Anterior cingulate cortex (tissue), 58 donors: ENCODE measurements around the gene FZD10.

Source experiments
- DNase-seq, 58 donors: peaks; one replicate each; lab custom pipeline; 2025; lab: John Stamatoyannopoulos, UW

FZD10 gene

DNA sequence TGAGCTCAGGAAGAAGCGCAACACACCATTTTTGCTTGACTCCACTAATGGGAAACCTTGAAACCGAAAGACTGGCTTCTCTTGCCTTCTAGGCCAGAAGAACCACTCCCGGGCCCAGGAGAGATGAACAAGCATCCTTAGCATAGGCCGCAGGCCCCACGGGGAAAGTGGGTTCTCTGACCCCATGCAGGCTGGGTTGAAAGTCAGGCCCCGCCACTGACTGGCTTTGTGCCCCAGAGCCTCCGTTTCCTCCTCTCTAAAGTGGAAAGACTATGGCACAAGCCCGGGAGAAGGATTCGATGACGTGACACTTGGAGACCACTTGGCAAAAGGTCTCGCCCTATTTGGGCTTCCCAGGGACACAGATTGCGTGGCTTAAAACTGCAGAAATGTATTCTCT lies 9.9 kb upstream of the FZD10 start:
- DNase-seq: no peak

DNA sequence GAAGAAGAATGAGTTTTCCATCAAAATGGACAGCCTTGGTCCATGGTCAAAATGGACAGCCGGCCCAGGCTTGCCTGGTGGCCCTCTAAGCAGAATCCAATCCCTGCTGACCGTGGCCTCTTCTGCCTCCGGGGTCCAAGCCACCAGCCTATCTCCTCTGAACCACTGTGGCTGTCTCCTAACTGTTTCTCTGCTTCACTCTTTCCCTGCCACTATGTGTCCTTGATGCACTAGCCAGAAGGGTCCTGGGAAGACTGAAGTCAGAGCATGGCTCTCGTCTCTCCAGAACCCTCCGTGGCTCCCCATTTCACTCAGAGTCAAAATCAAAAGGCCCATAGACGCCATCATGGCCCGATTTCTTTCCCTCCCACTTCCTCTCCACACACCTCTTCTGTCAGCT lies 8.5 kb upstream of the FZD10 start:
- DNase-seq: no peak

DNA sequence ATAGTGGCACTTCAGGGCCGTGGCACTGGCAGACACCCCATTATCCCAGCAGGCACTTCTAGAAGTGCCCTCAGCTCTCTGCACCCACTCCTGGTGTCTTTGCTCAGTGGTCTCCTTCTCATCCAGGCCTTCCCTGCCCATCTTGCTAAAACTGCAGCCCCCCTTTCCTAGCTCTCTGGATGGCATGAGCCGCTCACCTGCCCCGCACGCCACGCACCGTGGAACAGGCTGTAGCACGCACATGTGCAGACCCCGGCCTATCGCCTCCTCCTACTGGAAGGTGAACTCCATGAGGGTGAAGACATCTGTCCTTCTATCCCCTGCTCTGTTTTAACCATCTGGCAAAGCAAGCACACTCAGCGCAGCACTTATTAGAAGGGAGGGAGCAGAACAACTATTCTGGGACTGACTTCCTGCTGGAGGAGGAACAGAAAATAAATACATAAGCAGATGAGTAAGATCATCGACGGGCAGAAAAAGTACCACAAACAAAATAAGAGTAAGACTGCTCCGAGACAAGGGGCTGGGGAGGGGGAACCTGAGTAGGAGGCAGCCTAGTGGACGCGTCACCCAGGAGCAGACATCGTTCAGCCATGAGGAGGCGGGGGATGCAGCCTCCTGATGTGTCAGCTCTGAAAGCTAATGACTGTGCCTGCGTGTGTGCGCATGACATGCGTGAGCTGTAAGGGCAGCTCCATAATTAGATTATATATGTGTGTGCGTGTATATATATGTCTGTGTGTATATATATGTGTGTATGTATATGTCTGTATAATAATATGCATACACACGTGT lies 7.8 kb upstream of the FZD10 start:
- no peak for DNase-seq

- no peak for DNase-seq
Observed at GRCh38 chr12:130155416-130156073, 6.7 kb upstream of the FZD10 start.

GRCh38 chr12:130156652-130157275 lies 5.5 kb upstream of the FZD10 start:
- DNase-seq: no peak

- no peak for DNase-seq
Observed at GRCh38 chr12:130157998-130158753, 4.1 kb upstream of the FZD10 start.

DNA sequence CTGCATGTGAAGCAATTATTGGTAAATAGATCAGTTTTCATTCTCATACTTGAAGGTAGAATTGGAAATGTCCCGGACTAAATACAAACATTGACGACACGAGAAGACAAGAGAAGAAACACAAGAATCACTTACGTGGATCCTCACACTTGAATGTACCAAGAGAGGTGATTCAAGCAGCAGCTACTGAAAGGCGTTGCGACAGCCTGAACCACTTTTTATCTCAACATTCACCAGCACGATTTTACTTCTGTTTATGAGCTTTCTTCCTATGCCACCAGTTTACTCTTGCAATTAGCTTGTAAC lies 3.6 kb upstream of the FZD10 start:
- no peak for DNase-seq

GRCh38 chr12:130160306-130160705 lies 2.0 kb upstream of the FZD10 start:
- no peak for DNase-seq

DNA sequence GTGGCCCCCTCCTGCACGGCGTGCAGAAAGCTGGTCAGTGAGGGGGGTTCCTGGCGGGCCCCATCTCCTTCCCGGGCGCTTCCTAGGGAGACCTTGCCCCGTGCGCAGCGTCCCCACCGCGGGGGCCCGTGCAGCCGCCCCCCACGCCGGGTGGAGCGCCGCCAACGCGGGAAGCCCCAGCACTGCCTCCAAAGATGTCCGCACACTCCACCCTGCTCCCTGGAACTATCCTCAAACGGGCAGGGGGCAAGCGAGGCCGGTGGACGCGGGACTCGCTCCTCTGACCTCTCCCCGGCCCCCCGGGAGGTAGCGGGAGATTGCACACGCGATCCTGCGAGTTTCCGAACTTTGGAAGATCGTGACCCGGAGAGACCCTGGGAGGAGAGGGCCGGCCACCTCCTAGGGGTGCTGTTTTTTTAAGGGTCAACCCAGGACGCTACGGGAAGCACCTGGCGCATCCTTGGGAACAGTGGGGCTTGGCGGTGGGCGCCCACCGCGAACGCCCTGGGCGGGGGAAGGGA lies 1.5 kb upstream of the FZD10 start:
- DNase-seq: no peak

DNA sequence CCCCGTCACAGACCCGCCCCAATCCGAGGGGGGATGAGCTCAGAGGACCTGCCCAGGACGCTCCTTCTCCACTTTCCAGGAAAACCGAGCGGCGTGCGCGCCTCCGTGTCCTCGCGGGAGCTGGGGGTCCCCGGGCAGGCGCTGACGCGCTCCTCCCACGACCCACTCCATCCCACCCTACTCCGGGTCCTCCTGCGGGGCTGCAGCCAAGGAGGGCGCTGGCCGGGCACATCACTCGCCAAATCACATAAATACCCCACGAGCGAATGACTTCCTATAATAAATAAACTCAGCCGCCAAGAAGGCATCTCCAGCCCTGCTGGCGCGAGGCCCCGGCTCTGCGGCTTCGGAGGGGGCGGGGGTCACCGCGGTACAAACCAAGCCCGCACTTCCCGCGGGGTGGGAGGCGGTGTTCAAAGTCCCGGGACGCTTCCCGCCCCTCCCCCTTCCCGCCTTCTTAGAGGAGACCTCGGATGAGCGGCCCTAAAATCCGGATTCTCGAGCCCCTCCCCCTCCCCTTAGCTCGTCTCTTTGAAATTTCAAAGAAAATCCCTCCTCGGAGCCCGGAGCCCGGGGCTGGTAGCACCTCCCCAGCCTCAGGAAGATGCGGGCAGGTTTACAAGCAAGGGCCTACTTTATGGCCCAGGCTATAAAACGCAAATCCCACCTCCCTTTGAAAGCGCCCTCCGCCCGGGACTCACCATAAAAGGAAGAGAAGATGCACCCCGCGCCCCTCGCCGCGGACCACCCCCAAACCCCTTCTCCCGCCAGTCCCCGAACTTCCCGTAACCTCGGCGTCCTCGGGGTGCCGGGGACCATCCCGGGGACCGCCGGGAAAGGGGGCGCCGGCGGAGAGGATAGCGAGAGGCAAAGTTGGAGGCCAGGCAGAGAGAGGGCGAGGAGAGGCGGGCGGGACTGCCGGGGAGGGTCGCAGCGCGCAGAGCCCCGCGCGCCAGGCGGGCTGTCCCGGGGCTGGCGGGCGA lies 712 bp upstream of the FZD10 start:
- DNase-seq: no peak

GRCh38 chr12:130162745-130163460 lies 639 bp downstream of the FZD10 start:
- no peak for DNase-seq

GRCh38 chr12:130163461-130164215 lies 1.4 kb downstream of the FZD10 start:
- DNase-seq: no peak

GRCh38 chr12:130164216-130164542 lies 1.9 kb downstream of the FZD10 start:
- DNase-seq: no peak

DNA sequence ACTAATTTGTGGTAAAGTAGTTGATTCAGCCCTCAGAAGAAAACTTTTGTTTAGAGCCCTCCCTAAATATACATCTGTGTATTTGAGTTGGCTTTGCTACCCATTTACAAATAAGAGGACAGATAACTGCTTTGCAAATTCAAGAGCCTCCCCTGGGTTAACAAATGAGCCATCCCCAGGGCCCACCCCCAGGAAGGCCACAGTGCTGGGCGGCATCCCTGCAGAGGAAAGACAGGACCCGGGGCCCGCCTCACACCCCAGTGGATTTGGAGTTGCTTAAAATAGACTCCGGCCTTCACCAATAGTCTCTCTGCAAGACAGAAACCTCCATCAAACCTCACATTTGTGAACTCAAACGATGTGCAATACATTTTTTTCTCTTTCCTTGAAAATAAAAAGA lies 2.7 kb downstream of the FZD10 start:
- no peak for DNase-seq

GRCh38 chr12:130166306-130166705 lies 4.0 kb downstream of the FZD10 start:
- DNase-seq: no peak

DNA sequence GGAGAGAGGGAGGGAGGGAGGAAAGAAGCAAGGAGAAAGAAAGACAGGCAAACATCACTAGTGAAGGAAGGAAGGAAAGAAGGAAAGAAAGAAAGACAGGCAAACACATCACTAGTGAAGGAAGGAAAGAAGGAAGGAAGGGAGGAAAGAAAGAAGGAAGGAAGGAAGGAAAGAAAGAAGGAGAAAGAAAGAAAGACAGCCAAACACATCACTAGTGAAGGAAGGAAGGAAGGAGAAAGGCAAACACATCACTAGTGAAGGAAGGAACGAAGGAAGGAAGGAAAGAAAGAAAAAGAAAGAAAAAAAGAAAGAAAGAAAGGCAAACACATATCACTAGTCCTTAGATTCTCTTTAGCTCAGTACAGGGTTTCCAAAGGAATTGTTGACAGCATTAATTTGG lies 5.3 kb downstream of the FZD10 start:
- no peak for DNase-seq

DNA sequence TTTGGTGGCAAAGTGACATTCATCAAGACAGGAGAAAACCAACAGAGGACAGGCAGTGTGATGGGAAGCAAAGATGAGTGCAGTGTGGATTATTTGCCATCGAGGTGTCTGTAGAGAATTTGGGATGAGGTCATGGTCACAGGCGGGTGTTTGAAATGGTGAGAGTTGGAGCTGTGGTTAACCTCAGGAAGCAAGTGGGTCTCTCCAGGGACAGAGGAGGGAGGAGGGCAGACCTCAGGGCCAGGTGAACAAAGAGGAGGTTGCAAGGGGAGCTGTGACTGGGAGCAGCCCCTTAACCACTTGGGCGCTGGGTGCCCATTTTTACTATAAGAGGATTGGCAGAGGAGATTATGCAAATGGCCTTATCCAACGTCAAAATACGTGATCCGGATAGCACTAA lies 7.0 kb downstream of the FZD10 start:
- DNase-seq: no peak

- no peak for DNase-seq
Observed at GRCh38 chr12:130169924-130170323, 7.7 kb downstream of the FZD10 start.

DNA sequence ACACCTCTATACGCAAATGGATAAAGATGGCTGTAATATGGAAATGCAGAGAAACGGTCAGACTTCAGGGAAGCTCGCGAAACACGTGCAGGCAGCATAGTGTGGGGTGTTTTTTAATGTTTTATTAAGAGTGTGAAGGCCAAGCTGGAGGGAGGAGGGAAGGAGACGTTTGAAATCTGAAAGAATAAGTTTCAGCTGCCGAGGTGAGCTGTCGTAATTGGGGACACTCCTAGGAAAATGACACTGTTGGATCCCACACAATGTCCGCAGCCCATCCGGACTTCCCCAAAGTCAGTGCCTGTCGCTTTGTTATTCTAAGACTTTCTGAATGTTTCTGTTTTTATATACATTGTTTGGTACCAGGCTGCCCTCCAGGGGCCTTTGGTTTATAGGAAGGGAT lies 8.3 kb downstream of the FZD10 start:
- DNase-seq: no peak
